HG03439 (cell line): ENCODE measurements around the gene F3.
"Not testable (repeated sequence)": the region's sequence is repeated elsewhere in the genome, so short reads cannot be mapped to it uniquely, and the experiment has no call there.

Experiments
- ATAC-seq: cut with Tn5 transposase; IDR thresholded peaks from one replicate; pipeline ENCODE4 v1.9.1; 2021; ENCODE audit warnings: mild to moderate bottlenecking, moderate library complexity; ENCODE audit not compliant: unreplicated experiment

Gene F3

DNA sequence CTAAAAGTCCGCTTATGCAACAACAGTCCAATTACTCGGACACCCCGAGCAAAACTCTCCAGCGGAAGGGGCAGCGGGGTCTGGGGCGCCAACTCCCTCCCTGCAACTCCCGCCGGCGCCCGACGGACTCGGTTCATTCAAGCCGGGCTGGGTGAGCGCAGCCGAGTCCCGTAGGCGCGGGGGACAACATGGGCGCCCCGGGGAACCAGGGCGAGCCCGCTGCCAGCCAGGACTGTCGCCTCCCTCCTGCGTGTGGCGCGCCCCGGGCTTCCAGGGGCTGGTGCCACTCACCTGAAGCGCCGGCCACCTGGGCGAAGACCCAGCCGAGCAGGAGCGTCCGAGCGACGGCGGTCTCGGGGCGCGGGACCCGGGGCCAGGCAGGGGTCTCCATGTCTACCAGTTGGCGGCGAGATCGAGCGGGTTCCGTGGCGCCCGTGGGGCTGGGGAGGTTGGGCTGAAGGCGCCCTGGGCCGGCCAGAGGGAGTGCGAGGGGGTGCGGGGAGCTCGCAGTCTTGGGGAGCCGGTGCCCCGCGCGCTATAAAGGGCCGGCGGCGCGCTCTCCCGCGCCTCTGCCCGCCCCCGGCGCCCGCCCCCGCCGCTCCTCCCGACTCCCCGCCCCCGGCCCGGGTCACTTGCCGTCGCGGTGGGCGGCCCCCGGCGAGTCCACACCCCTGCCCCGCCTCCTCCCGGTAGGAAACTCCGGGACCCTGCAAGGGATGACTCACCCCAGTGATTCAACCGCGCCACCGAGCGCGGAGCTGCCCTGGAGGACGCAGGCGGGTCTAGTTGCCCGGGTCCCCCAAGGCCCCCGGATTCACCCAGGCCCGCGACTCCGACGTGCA lies at the start of gene F3:
TSS of gene F3 (minus strand) at position 514 of the 842 bp plus-strand sequence. CDS start at position 391, 123 bp downstream.
- peak; percentile 84 for ATAC-seq

DNA sequence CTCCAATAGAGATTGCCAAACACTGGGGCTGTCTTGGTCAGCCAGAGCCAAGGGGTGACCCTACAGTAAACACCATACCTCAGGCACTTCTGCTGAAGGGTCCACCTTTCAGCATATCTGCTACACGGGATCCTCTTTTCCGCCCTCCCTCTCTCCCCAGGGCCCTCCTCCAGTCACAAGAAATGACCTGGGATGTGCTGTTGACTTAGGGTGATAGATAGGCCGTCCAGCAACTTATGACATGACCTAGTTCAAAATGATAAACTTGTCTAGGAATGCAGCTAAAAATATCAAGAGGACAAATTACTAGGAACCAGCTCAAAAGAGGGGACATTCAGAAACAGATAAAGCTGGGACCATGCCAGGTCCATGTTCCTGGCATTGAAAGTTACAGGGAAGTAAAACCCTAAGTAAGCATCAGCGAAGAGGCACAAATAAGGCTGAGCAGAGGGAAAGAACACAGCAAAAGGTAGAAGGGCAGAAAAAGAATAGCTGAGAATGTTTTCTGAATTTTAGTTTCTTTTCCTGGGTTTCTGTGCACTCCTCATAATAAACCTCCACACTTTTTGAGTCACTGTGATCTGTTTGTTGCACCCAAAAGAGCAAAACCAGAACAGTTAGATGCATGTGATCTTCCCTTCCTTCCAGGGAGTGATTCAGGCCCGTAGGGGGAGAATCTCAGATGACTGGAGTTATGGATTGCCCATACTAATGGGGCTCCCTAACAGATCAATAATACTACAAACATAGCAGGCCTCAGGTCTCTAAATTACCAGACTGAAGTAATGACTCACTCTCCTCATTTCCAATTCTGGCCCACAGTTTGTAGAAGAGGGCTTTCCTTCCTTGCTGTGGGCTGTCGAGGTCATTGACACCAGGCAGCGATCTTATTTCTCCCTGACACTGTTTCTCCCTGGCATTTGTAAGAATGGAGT lies 48.9 kb upstream of the F3 start:
- no peak for ATAC-seq

GRCh38 chr1:94589728-94590127 lies 48.2 kb upstream of the F3 start:
- no peak for ATAC-seq

DNA sequence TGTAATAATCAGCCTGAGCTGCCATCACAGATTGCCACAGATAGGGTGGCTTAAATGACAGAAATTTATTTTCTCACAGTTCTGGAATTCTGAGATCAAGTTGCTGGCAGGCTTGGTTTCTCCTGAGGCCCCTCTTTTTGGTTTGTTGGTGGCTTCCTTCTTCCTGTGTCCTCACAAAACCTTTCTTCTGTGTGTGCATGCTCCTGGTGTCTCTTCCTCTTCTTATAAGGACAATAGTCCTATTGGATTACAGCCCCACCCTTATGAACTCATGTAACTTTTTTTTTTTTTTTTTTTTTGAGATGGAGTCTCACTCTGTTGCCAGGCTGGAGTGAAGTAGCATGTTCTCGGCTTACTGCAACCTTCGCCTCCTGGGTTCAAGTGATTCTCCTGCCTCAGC lies 41.0 kb upstream of the F3 start:
- no peak for ATAC-seq

- ATAC-seq = no peak
These were observed 39.0 kb upstream of the F3 start for GRCh38 chr1:94580367-94581115.

DNA sequence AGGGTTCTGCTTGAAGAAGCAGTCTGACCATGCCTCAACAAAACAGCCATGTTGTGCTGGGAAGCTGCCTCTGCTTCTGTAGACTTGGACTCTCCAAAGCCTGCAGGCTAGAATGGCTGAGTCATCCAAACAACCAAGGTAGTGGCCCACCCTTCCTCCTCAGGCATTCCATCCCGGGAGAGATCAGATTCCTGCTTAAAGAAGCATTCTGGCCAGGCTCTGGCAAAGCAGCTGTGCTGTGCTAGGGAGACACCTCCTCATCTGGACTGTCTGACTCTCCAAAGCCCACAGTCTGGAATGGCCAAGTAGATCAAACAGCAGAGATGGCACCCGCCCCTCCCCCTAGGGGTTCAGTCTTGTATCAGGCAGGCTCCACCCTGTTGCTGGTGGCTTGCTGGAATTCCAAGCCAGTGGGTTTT lies 38.3 kb upstream of the F3 start:
- ATAC-seq = no peak

DNA sequence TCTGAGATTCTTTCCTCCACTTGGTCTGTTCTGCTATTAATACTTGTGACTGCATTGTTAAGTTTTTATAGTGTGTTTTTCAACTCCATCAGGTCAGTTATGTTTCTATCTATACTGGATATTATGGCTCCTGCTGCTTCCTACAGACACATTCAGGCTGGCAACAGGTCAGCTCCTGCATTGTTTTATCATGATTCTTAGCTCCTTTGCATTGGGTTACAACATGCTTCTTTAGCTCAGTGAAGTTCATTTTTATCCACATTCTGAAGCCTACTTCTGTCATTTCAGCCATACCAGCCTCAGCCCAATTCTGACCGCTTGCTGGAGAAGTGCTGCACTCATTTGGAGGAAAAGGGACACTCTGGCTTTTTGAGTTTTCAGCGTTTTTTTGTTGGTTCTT lies 37.3 kb upstream of the F3 start:
- no peak for ATAC-seq

DNA sequence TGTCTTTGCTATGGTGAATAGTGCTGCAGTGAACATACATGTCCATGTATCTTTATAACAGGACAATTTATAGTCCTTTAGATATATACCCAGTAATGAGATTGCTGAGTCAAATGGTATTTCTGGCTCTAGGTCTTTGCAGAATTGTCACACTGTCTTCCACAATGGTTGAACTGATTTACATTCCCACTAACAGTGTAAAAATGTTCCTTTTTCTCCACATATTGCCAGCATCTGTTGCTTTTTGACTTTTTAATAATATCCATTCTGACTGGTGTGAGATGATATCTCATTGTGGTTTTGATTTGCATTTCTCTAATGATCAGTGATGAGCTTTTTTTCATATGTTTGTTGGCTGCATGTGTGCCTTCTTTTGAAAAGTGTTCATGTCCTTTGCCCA lies 32.4 kb upstream of the F3 start:
- not testable (repeated sequence) for ATAC-seq

GRCh38 chr1:94572780-94573179 lies 31.2 kb upstream of the F3 start:
- no peak for ATAC-seq

DNA sequence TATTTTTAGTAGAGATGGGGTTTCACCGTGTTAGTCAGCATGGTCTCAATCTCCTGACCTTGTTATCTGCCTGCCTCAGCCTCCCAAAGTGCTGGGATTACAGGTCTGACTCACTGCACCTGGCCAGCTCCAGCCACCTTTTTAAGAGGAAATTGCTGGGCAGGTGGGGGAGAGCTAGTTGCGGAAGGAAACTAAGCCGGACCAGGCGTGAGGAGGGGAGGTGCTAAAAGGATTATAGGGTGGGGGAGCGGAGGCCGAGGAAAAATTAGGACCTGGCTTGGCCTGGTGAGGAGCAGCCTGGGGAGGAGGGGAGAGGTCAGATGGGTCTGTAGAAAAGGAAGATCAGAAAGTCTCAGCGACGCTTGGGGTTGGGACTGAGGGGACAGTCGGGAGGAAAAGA lies 29.4 kb upstream of the F3 start:
- not testable (repeated sequence) for ATAC-seq

DNA sequence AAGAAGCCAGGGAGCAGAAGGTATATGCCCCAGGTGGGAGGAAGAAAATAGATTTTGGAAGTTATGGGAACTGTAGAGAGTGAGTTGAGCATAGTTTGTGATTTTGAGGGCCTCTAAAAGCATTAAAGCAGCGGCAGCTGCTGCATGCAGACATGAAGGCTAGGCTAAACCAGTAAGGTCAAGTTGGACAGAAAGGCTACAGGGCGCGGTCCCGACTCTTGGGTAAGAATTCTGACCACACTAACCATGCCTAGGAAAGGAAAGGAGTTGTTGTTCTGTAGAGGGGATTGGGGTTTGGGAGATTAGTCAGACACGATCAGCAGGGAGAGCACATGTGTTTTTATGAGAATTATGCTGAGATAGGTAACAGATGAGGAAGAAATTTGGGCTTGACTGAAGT lies 27.2 kb upstream of the F3 start:
- ATAC-seq = not testable (repeated sequence)

DNA sequence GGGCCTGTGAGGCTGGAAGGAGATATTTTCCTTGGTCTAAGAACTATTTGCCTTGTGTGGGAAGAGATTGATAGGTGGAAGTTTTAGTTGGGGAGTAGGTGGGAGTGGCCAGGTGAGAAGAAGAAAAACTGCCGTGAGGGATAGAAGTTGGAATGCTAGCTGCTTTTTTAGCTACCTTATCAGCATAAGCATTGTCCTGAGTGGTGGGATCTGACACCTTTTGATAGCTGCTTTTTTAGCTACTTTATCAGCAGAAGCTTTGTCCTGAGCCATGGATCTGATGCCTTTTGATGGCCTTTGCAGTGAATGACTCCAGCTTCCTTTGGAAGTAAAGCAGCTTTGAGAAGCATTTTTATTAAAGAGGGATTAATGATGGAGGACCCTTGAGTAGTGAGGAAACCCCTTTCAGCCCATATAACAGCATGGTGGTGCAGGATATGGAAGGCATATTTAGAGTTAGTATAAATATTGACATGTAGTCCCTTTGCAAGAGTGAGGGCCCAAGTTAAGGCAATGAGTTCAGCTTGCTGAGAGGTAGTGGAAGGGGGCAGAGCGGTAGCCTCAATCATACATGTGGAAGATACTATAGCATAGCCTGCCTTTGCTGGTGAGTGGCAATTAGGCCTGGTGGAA lies 26.5 kb upstream of the F3 start:
- ATAC-seq = not testable (repeated sequence)

GRCh38 chr1:94566436-94566835 lies 24.9 kb upstream of the F3 start:
- ATAC-seq = not testable (repeated sequence)

- ATAC-seq = no peak
These were observed 24.3 kb upstream of the F3 start for GRCh38 chr1:94565901-94566300.

DNA sequence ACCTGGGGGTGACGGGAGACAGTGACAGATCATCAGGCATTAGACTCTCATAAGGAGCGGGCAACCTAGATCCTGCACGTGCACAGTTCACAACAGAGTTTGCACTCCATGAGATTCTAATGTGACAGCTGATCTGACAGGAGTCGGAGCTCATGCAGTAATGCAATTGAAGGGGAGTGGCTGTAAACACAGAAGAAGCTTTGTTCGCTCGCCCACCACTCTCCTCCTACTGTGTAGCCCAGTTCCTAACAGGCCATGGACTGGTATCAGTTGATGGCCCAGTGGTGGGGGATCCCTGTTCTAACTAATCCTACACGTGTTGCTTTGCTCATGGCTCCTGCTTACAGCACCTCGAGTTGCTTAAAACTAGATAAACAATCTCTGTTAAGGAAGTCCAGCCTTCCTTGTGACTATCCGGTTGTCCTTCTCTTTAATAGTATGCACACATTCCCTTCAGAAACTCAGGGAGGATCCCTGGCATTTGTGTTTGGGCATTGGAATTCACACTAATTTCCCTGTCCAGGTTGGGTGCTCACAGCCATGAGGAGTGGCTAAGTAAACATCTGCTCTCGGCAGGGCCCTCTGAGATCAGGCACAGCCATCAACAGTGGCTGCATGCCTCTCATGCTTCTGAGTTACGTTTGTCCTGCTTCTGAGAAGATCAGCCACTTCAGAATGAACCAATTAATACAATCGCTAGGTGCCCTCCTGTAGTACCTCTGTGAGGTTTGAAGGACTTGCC lies 21.1 kb upstream of the F3 start:
- ATAC-seq = no peak

- ATAC-seq = no peak
These were observed 18.8 kb upstream of the F3 start for GRCh38 chr1:94560333-94560732.

GRCh38 chr1:94559921-94560320 lies 18.4 kb upstream of the F3 start:
- ATAC-seq = no peak

GRCh38 chr1:94555091-94555490 lies 13.5 kb upstream of the F3 start:
- ATAC-seq = no peak

DNA sequence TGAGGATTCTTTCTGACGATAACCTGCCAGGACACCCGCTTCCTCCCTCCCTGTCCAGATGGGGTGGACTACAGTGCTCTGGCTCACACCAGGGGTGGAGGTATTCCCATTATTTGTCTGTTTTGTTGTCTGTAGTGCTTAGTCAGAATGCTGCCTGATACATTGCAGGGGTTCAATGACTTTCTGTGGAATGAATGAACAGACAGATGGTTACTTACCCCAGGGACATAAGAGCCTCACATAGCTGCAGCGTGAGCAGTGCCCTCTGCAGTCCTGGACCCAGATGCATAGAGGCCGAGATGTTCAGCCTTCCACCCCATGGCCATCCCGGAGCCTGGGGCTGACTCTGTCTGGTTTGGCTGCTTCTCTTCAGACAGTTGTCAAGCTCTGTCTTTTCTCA lies 13.0 kb upstream of the F3 start:
- ATAC-seq = no peak

DNA sequence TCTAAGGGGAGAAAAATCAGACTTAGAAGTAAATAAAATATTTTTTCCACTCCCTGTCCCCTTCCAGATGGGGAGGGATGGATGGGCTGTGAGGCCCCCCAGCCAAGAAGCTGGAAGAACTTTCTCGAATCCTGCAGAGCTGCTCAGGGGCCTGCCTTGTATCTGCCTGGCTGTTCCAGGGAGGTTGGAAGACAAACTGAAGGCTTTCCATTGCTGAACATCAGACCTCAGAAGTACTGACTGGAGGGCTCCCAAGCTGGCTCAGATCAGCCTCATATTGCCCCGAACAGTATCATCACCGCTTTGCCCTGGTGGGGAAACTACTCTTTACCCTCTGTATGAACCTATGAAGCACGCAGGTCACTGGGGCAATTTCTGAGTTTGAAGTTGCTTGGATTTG lies 12.4 kb upstream of the F3 start:
- no peak for ATAC-seq
